GM12874 (cell line): Measurements from ENCODE around the gene PKM.

Source experiments
- TF ChIP-seq, protein P1 (sequence below): IDR thresholded peaks from 2 replicates; pipeline ENCODE4 v1.5.1; 2011; ENCODE audit warnings: low read depth, mild to moderate bottlenecking, control low read depth, low read length, moderate library complexity; ENCODE audit not compliant: insufficient read depth

Gene PKM

DNA sequence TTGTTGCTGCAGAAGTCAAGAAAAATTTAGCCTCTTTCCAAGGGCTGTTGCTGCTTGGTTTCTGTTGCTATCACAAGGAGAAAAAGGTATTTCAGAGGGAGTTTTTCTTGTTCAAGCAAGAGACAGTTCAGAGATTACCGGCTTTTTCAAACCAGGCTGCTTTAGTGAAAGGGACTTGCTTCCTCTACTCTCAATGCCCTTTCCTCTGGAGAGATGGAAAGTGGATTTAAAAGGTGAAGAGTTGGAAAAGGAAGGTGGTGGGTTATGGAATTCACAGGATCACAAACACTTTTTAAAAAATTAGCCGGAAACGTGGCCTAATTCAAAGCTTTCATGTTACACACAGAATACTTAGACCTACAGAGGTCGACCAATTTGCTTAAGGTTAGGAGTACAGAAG, 40.2 kb upstream of the PKM start:
- TF ChIP-seq, protein P1, sequence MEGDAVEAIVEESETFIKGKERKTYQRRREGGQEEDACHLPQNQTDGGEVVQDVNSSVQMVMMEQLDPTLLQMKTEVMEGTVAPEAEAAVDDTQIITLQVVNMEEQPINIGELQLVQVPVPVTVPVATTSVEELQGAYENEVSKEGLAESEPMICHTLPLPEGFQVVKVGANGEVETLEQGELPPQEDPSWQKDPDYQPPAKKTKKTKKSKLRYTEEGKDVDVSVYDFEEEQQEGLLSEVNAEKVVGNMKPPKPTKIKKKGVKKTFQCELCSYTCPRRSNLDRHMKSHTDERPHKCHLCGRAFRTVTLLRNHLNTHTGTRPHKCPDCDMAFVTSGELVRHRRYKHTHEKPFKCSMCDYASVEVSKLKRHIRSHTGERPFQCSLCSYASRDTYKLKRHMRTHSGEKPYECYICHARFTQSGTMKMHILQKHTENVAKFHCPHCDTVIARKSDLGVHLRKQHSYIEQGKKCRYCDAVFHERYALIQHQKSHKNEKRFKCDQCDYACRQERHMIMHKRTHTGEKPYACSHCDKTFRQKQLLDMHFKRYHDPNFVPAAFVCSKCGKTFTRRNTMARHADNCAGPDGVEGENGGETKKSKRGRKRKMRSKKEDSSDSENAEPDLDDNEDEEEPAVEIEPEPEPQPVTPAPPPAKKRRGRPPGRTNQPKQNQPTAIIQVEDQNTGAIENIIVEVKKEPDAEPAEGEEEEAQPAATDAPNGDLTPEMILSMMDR = no peak

DNA sequence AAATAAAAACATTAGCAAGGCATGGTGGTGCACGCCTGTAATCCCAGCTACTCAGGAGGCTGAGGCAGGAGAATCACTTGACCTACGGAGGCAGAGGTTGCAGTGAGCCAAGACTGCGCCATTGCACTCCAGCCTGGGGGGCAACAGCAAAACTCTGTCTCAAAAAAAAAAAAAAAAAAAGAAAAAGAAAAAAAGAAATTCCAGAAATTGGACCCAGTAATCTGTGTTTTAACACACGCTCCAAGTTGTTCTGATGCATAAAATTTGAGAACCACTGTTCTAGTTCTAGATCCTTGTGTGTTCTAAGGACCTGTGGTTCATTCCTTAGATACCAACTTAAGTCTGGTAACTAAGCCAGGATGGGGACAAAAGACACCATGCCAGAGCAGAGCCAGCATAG, 38.7 kb upstream of the PKM start:
- TF ChIP-seq, protein P1 = no peak

DNA sequence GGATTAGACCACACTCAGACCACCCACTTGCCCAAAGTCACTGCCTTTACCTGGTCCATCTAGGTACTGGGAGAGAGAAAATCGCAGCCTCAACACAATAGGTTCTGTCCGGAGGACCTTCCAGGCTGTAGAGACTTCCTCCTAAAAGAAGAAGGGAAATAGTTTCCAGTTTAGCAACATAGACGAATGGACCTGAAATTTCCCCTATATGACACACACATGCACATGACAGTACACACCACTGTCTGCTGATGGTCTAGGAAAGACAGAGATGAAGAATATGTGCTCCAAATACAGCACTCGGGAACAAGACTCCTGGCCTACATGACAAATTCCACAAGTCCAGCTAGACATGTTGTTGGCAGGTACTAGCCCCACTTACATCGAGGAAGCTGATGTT, 34.0 kb upstream of the PKM start:
- TF ChIP-seq, protein P1 = no peak

DNA sequence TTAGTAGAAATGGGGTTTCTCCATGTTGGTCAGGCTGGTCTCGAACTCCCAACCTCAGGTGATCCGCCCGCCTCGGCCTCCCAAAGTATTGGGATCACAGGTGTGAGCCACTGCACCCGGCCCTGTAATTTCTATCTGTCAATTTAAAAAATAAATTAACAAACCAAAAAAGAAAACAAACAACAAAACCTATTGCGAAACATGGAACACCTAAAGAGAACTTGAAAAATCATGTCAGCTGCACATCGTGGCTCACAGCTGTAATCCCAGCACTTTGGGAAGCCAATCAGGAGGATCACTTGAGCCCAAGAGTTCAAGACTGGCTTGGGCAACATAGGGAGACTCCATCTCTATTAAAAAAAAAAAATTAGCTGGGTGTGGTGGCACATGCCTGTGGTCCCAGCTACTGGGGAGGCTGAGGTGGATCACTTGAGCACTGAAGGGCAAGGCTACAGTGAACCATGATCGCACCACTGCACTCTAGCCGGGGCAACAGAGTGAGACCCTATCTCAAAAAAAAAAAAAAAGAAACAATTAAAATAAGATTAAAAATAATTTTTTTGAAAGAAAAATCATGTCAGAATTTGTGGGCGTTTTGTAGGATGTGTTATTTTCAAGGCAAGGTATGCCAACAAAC, 21.8 kb upstream of the PKM start:
- TF ChIP-seq, protein P1 = no peak

DNA sequence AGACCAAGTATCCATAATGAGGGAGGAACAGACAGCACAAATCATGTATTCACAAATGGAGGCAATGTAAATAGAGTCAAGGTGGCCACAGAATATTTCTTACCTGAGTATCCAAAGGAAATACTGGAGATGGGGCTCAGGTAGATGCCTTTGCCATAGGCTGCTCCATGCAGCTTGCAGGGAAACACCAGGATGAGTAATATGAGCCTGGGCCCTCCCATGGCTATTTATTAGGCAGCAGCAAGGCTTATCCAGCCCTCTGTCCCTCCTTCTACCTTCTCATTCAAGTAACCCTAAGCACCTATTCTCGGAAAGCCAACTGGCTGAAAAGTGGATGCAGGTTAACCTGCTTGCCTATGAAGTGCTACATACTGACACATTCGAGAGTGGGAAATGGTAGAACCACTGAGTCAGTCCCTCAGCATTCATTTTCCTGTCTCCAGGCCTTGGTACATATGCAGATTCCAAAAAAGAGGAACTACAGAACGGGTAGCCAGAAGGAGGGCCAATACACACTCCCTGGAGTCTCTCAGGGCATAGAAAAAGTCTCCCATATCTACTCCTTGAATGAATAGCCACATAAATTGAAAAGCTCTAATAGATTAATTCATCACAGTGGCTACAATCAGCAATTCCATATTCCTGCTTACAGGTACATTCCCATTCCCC, 18.3 kb upstream of the PKM start:
- TF ChIP-seq, protein P1 = no peak

DNA sequence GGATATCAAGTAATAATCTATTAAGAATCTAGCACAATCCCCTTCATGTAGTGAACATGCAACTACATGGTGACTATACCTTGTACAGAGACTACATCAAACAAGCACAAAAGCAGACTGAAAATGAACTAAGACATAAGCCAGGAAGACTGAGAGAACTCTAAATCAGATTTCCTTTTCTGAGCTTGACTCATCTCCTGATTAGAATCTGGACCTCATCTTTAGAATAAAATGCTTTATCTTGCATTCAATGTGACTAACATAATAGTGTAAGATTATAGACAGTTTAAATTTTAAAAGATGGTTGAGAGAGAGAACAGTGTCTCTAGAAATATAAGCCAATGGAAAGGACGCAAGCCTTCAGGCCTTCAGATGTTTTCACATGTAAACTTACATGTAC, 17.5 kb upstream of the PKM start:
- TF ChIP-seq, protein P1 = no peak

DNA sequence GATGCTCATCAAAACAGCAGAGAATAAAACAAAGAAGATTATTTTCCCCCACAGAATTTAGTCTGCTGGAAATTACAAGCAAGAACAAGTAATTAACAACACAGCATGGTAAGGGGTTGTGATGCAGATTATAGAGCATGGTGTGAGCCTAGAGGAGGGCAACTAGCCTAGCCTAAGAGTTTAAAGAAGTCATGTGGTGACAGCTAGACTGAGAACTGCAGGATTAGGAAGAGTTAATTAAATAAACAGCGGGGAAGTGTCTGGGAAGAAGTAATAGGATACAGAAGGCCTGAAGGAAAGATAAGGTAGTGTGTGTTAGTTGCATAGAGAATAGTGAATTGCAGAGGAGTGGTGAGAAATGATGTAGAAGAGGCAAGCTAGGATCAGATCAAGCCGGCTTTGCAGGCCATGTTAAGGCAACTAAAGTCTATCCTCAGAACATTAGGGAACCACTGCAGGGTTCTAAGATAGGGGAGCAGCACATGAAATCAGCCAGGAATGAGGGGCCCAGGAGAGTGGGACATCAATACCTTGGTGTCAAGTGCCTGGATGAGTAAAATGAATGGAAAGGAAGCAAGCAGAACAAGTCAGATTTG, 11.9 kb upstream of the PKM start:
- TF ChIP-seq, protein P1 = no peak
